ENCODE results near the gene DUSP3.

DUSP3 gene

DNA sequence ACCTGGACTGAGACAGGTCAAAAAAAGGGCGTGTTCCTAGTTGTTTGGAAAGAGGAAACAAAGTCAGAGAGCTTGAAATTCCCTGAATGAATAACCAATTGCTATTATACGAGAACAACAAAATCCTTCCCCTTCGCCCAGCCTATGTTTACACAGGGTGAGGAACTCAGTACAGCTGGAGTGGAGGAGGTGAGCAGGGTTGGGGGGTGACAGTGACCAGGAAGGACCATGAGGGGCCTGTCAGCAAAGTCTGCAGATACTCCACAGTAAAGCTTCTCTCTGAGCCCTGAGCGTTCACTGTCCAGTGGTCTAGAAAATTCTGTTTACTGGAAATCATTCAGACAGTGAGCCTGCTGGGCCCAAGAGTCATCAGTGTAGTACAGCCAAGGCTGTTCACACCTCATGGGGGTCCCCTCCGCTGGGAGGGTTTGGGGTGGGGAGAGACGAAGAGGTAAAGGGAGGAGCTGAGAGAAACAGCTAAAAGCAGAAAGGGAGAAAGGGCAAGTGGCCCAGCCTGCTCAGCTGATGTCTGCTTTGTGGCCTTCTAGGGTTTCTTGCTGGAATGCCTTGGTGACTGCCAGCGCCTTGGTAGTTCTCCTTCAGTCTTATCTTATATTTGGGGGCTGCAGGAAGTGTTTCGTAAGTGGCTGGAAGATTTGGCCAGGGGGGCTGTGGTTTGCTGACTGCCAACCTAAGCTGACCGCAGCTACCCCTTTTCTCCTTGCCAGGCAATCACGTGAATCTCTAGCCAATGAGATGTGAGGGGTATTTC is 5.7 kb downstream of the DUSP3 start:
- TF ChIP-seq SIN3A (IDR thresholded peaks at IDR 0.05; ENCODE audit: borderline replicate concordance, insufficient read depth, low read length) (no peak), POLR2AphosphoS5 (IDR thresholded peaks at IDR 0.05; ENCODE audit: low read depth, low read length) (no peak), REST (IDR thresholded peaks at IDR 0.05; ENCODE audit: insufficient read depth in 1 of 2, low read depth in 2 of 2, low read length in 2 of 2) (no peak), FOXP2 (optimal IDR thresholded peaks at IDR 0.05; ENCODE audit: borderline replicate concordance, extremely low read depth, extremely low read length, insufficient read depth) (no peak), TAF1 (IDR thresholded peaks at IDR 0.05; ENCODE audit: borderline replicate concordance, insufficient read depth, low read length) (no peak)

DNA sequence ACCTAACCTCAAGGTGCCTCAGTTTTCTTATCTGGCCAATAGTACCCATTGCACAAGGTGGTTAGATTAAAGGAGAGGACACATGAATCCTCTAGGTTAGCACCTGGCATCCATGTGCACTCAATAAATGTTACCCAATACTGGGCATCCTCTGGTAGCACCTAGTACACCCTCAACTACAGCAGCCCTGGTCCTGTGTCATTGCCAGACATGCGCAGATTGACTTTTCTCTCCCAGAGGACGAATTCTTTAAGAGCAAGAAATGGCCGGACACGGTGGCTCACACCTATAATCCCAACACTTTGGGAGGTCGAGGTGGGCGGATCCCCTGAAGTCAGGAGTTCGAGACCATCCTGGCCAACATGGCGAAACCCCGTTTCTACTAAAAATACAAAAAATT is 7.3 kb downstream of the DUSP3 start:
- TF ChIP-seq FOXP2 (optimal IDR thresholded peaks at IDR 0.05; ENCODE audit: borderline replicate concordance, extremely low read depth, extremely low read length, insufficient read depth) (no peak), REST (IDR thresholded peaks at IDR 0.05; ENCODE audit: insufficient read depth in 1 of 2, low read depth in 2 of 2, low read length in 2 of 2) (no peak), SIN3A (IDR thresholded peaks at IDR 0.05; ENCODE audit: borderline replicate concordance, insufficient read depth, low read length) (no peak), POLR2AphosphoS5 (IDR thresholded peaks at IDR 0.05; ENCODE audit: low read depth, low read length) (no peak), TAF1 (IDR thresholded peaks at IDR 0.05; ENCODE audit: borderline replicate concordance, insufficient read depth, low read length) (no peak)

DNA sequence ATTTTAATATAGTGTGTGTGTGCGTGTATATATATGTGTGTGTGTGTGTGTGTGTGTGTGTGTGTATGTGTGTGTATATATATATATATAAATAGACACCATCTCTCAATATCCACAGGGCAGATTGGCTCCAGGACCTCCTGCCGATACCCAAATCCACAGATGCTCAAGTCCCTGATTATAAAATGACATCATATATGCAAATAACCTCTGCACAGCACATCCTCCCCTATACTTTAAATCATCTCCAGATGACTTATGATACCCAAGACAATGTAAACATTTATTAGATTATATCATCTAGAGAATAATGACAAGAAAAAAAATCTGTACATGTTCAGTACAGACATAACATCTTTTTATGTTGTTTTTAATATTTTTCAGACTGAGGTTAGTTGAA is 7.8 kb downstream of the DUSP3 start:
- TF ChIP-seq SIN3A (IDR thresholded peaks at IDR 0.05; ENCODE audit: borderline replicate concordance, insufficient read depth, low read length) (no peak), REST (IDR thresholded peaks at IDR 0.05; ENCODE audit: insufficient read depth in 1 of 2, low read depth in 2 of 2, low read length in 2 of 2) (no peak), POLR2AphosphoS5 (IDR thresholded peaks at IDR 0.05; ENCODE audit: low read depth, low read length) (no peak), FOXP2 (optimal IDR thresholded peaks at IDR 0.05; ENCODE audit: borderline replicate concordance, extremely low read depth, extremely low read length, insufficient read depth) (no peak), TAF1 (IDR thresholded peaks at IDR 0.05; ENCODE audit: borderline replicate concordance, insufficient read depth, low read length) (no peak)

DNA sequence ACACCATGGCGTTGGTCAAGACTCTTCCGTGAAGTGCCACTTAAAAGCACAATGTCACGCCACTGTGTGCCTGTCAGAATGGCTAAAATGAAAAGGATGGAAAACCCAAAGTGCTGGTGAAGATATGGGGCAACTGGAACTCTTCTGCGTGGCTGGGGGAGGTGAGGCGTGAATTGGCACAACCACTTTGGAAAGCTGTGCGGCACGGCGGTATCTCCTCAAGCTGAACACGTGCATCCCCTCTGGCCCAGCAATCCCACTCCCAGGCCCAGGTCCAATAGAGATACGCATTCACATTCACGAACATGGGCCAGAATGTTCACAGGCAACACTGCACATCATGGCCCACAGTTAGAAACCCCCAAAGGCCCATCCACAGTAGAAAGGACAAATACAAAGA is 8.9 kb downstream of the DUSP3 start:
- TF ChIP-seq POLR2AphosphoS5 (IDR thresholded peaks at IDR 0.05; ENCODE audit: low read depth, low read length) (no peak), FOXP2 (optimal IDR thresholded peaks at IDR 0.05; ENCODE audit: borderline replicate concordance, extremely low read depth, extremely low read length, insufficient read depth) (no peak), TAF1 (IDR thresholded peaks at IDR 0.05; ENCODE audit: borderline replicate concordance, insufficient read depth, low read length) (no peak), SIN3A (IDR thresholded peaks at IDR 0.05; ENCODE audit: borderline replicate concordance, insufficient read depth, low read length) (no peak), REST (IDR thresholded peaks at IDR 0.05; ENCODE audit: insufficient read depth in 1 of 2, low read depth in 2 of 2, low read length in 2 of 2) (no peak)

Measured in PFSK-1 (cell line).